Stimulated activated CD4-positive, alpha-beta T cell treated with anti-CD3 and anti-CD28 coated beads, Interleukin-15, amount 100 ng/mL, for 48 hours (primary cell): ENCODE data around the gene BMPER.

Source experiments
- DNase-seq, 2 donors: peaks; one replicate each; pipeline ENCODE4 v3.0.0-alpha.2; 2020; ENCODE audit warnings: low read depth in 2 of 2

BMPER gene

GRCh38 chr7:34175837-34176236 is 270.5 kb downstream of the BMPER start:
- DNase-seq: no peak

GRCh38 chr7:34177476-34177875 is 272.1 kb downstream of the BMPER start:
- DNase-seq: no peak

GRCh38 chr7:34181271-34181958 is 276.1 kb downstream of the BMPER start:
- DNase-seq: no peak

GRCh38 chr7:34184466-34184865 is 279.1 kb downstream of the BMPER start:
- no peak for DNase-seq

- no peak for DNase-seq
These were observed 282.5 kb downstream of the BMPER start for GRCh38 chr7:34187798-34188307.

- no peak for DNase-seq
These were observed 283.7 kb downstream of the BMPER start for GRCh38 chr7:34189031-34189430.

- no peak for DNase-seq
These were observed 285.0 kb downstream of the BMPER start for GRCh38 chr7:34190299-34190698.

GRCh38 chr7:34191162-34191561 is 285.8 kb downstream of the BMPER start:
- no peak for DNase-seq

- no peak for DNase-seq
These were observed 286.6 kb downstream of the BMPER start for GRCh38 chr7:34191771-34192479.

- no peak for DNase-seq
These were observed 287.6 kb downstream of the BMPER start for GRCh38 chr7:34192906-34193305.

GRCh38 chr7:34198231-34198641 is 292.9 kb downstream of the BMPER start:
- DNase-seq: no peak
